ENCODE results near the gene DDX24.

The DDX24 gene

GRCh38 chr14:94048691-94049624 is 32.0 kb downstream of the DDX24 start:
- no peak for TF ChIP-seq CTCF (IDR thresholded peaks at IDR 0.05; ENCODE audit: borderline replicate concordance, control extremely low read depth, extremely low read depth, insufficient read depth, missing control alignments)
- DNase-seq (ENCODE audit: low spot score) = no peak
- in situ Hi-C loops (cut with MboI; ENCODE audit: low sequenced_read_pairs, unreplicated experiment) = no loop called here

- in situ Hi-C loops (cut with MboI; ENCODE audit: low sequenced_read_pairs, unreplicated experiment) = no loop called here
- no peak for TF ChIP-seq CTCF (IDR thresholded peaks at IDR 0.05; ENCODE audit: borderline replicate concordance, control extremely low read depth, extremely low read depth, insufficient read depth, missing control alignments)
- no peak for DNase-seq (ENCODE audit: low spot score)
Measured at GRCh38 chr14:94047581-94047980, 33.4 kb downstream of the DDX24 start.

- DNase-seq (ENCODE audit: low spot score) = no peak
- in situ Hi-C loops (cut with MboI; ENCODE audit: low sequenced_read_pairs, unreplicated experiment) = no loop called here
- TF ChIP-seq CTCF (IDR thresholded peaks at IDR 0.05; ENCODE audit: borderline replicate concordance, control extremely low read depth, extremely low read depth, insufficient read depth, missing control alignments) = no peak
Measured at GRCh38 chr14:94046696-94047250, 34.2 kb downstream of the DDX24 start.

GRCh38 chr14:94045563-94046345 is 35.2 kb downstream of the DDX24 start:
- in situ Hi-C loops (cut with MboI; ENCODE audit: low sequenced_read_pairs, unreplicated experiment) = no loop called here
- no peak for DNase-seq (ENCODE audit: low spot score)
- no peak for TF ChIP-seq CTCF (IDR thresholded peaks at IDR 0.05; ENCODE audit: borderline replicate concordance, control extremely low read depth, extremely low read depth, insufficient read depth, missing control alignments)

GRCh38 chr14:94045101-94045500 is 35.9 kb downstream of the DDX24 start:
- DNase-seq (ENCODE audit: low spot score) = no peak
- in situ Hi-C loops (cut with MboI; ENCODE audit: low sequenced_read_pairs, unreplicated experiment) = no loop called here
- no peak for TF ChIP-seq CTCF (IDR thresholded peaks at IDR 0.05; ENCODE audit: borderline replicate concordance, control extremely low read depth, extremely low read depth, insufficient read depth, missing control alignments)

- TF ChIP-seq CTCF (IDR thresholded peaks at IDR 0.05; ENCODE audit: borderline replicate concordance, control extremely low read depth, extremely low read depth, insufficient read depth, missing control alignments) = no peak
- DNase-seq (ENCODE audit: low spot score) = no peak
- in situ Hi-C loops (cut with MboI; ENCODE audit: low sequenced_read_pairs, unreplicated experiment) = no loop called here
Measured at GRCh38 chr14:94044476-94045091, 36.4 kb downstream of the DDX24 start.
